GM19099 (cell line): ENCODE measurements around the gene ANXA11.

Source experiments
- POLR2A ChIP-seq: IDR thresholded peaks from 3 replicates; pipeline ENCODE4 v1.6.1; 2011; ENCODE audit warnings: low read depth; ENCODE audit not compliant: insufficient read length; ENCODE audit errors: extremely low read depth

ANXA11 gene

DNA sequence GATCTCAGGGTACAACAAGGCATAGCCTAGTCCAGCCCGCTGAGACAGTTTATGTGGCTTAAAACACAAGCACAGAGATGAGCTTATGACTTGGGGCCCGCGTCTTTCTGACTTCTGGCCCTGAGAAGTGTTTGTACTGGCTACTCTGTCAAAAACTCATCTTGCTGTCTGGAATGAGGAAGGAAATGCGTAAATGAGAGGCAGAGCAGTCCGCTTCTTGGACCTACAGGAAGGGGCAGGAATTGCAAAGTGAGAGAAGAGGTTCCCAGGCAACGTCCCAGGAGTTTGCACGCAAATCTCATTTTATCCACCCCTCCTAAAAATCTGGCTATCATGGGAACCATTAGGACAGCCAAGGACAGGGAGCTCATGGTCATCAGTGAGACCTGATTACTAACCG lies 5.5 kb downstream of the ANXA11 start:
- no peak for TF ChIP-seq POLR2A

- no peak for TF ChIP-seq POLR2A
Observed at GRCh38 chr10:80197972-80198916, 7.1 kb downstream of the ANXA11 start.

DNA sequence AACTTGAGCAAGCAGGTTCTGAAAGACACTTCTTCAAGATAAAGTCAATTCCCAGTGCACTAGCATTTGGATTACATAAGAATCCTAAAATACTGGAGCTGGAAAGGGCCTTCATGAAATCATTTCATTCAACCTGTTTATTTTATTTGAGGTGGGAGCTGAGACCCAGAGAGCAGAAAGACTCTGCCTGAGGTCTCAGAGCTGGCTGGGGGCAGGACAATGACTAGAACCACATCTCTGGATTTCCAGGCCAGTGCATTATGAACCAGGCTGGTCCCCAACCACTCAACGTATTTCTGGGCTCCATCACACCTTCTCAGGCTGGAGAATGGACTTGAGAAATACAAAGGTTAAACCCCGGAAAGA lies 8.4 kb downstream of the ANXA11 start:
- no peak for TF ChIP-seq POLR2A

- peak; percentile 37 for TF ChIP-seq POLR2A
Observed at GRCh38 chr10:80196270-80196949, 8.9 kb downstream of the ANXA11 start.

DNA sequence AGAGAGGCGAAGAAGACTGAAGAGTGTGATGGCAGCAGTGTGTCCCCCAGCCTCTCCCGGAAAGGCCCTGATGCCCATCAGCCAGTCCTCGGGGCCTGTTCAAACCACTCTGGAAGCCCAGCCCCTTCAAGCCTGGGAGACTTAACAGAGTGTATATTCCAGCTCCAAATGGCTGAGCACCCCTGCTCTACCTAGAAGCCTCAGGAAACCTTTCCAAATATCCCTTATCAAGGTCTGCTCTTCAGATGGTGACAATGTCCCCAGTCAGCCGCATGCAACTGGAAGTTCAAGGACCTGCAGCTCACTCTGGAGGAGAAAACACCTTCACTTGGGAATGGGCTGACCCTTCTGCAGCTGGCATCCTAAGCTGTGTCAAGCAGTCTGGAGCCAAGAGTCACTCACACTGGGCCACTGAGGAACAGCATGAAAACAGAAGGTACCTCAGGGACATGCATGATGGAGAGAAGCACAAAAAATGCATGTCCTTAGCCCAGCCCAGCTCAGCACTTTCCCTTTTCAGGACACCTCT lies 10.2 kb downstream of the ANXA11 start:
- no peak for TF ChIP-seq POLR2A

- TF ChIP-seq POLR2A = no peak
Observed at GRCh38 chr10:80194373-80195045, 10.8 kb downstream of the ANXA11 start.

DNA sequence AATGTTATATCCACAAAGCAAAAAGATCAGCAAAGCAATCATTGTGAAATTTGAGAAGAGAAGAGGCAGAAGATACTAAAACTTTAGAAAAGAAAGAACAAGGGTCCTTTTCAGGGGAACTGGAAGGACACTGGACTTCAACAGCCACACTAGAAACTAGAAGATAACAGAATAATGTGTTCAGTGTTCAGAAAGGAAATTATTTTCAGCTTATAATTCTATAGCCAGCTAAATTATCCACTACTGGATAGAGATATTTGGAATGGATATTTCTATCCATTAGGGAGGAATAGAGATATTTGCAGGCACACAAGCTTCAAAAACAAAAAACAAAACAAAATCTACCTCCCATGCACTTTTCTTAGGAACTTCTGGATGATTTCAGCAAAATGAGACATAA lies 12.8 kb downstream of the ANXA11 start:
- TF ChIP-seq POLR2A = no peak

DNA sequence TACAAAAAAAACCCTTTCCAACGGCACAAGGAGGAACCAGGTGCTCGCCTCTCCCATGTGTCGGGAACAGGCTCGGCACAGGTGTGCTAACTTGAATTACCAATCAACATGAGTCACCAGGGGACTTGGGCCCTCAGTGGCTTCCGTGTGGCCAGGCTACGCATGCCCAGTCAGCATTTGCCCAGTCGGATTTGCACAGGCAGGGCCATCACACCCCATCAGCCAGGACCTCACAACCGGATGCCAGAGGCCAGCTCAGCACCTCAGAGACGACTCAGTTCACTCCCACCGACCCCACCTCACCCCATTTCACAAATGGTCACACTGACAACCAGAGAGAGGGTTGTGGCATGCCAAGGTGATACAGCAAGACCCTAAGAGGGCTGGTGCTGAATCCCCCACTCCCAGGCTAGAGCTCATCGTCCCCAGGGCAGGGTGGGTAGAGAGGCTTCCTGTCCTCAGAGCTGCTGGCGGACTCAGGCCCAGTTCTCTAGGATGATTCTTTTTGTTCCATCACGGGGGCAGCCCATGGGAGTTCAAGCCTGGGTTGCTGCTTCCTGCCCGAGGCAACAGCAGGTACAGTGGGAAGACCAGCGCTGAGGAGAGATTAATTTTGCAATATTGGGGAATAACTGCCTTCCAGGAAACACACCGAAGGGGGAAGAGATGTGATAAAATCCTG lies 13.6 kb downstream of the ANXA11 start:
- no peak for TF ChIP-seq POLR2A

DNA sequence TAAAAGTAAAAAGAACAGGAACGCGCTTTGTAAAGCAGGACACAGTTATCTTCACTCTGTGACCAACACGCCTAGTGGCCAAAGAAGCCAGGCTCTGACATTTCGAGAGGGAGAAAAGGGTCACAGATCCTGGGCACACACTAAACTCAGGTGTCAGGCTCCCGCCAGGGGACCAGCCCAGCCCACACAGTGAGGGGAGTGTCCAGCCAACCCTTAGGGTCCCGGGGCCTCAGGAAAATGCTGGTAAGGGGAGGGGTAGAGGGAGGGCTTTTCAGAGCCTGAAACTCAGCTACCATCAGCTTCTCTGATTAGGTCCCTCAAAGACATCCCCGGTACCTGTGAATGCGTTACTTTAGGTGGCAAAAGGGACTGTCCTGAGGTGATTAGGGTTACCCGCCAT lies 16.6 kb downstream of the ANXA11 start:
- TF ChIP-seq POLR2A = no peak

- TF ChIP-seq POLR2A = peak; percentile 25
Observed at GRCh38 chr10:80187465-80188409, 17.6 kb downstream of the ANXA11 start.

- no peak for TF ChIP-seq POLR2A
Observed at GRCh38 chr10:80187060-80187459, 18.3 kb downstream of the ANXA11 start.

- TF ChIP-seq POLR2A = no peak
Observed at GRCh38 chr10:80186364-80187012, 18.8 kb downstream of the ANXA11 start.

DNA sequence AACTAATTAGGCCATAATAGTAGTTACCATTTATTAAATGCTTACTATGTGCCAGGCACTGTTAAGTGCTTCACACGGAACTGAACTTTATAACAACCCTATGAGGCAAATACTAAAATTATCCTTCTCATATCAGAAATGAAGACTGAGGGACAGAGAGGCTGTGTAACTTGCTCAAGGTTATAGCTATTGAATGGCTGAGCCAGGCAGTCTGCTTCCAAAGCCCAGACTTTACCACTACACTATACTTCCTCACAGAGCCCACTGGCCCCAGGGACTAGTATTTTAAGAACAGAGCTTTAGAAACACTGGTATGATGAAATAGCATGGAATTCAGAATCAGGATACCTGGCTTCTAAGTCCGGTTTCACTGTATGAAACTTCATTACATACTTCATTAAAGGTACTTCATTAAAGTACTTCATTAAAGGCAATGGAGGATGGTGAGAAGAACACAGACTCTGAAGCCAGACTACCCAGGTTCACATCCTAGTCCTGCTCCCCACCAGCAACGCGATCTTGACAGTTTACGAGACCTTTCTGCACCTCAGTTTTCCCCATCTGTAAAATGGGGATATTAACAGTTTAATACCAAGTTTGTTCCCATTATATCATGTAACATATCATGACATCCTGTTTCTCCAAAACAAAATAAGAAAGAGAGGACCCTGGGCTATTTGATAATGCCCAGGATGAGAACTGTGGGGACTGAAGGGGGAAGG lies 19.6 kb downstream of the ANXA11 start:
- TF ChIP-seq POLR2A = no peak

- no peak for TF ChIP-seq POLR2A
Observed at GRCh38 chr10:80184291-80184690, 21.0 kb downstream of the ANXA11 start.
